GF-D8 (cell line): ENCODE results near the gene EVX2.

Experiments used
- DNase-seq: peaks from one replicate; lab custom pipeline; 2025; lab: John Stamatoyannopoulos, UW

The EVX2 gene

GRCh38 chr2:176096243-176096985 is 12.7 kb upstream of the EVX2 start:
- DNase-seq = no peak

- no peak for DNase-seq
Observed at GRCh38 chr2:176095421-176095820, 11.7 kb upstream of the EVX2 start.

- no peak for DNase-seq
Observed at GRCh38 chr2:176094349-176094748, 10.6 kb upstream of the EVX2 start.

- no peak for DNase-seq
Observed at GRCh38 chr2:176093898-176094249, 10.1 kb upstream of the EVX2 start.

DNA sequence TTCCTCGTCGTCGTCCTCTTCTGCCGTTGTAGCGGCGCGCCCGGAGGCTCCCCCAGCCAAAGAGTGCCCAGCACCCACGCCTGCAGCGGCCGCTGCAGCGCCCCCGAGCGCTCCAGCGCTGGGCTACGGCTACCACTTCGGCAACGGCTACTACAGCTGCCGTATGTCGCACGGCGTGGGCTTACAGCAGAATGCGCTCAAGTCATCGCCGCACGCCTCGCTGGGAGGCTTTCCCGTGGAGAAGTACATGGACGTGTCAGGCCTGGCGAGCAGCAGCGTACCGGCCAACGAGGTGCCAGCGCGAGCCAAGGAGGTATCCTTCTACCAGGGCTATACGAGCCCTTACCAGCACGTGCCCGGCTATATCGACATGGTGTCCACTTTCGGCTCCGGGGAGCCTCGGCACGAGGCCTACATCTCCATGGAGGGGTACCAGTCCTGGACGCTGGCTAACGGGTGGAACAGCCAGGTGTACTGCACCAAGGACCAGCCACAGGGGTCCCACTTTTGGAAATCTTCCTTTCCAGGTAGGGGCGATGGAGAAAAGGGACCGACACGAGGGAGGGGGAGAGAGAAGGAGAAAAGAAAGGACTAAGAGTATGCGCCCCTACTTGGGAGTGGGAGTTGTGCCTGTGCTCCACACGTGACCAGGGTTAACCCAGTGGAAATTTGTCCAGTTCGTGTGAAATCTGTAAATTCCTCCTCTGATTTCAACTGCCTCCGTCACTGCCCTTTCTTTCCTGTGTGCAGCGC is 9.6 kb upstream of the EVX2 start:
- no peak for DNase-seq

GRCh38 chr2:176092270-176093144 is 8.7 kb upstream of the EVX2 start, which contains the start of gene HOXD13:
Gene HOXD13, plus strand, starts transcription at chr2:176092721. Its CDS starts 170 bp downstream, at chr2:176092891.
- DNase-seq = no peak

- no peak for DNase-seq
Observed at GRCh38 chr2:176091329-176092258, 7.8 kb upstream of the EVX2 start.

DNA sequence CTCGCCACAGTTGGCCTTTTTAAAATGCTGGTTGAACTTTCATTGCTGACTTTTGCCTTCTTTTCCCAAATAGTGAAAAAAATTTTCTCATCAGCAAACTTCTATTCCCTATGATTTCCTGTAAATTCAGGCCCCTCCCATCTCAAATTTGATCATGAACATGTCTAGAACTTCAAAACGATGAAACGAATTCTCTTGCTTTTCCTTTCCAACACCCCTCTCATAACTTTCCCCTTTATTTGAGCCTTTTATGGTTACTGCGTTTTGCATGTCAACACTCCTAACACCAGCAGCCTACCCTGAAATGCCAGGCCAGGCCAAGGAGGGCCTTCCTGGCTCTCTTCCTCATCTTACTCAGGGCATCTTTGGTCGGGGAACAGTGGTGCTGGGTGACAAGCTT is 7.1 kb upstream of the EVX2 start:
- DNase-seq = no peak

- no peak for DNase-seq
Observed at GRCh38 chr2:176089843-176090395, 6.2 kb upstream of the EVX2 start.

DNA sequence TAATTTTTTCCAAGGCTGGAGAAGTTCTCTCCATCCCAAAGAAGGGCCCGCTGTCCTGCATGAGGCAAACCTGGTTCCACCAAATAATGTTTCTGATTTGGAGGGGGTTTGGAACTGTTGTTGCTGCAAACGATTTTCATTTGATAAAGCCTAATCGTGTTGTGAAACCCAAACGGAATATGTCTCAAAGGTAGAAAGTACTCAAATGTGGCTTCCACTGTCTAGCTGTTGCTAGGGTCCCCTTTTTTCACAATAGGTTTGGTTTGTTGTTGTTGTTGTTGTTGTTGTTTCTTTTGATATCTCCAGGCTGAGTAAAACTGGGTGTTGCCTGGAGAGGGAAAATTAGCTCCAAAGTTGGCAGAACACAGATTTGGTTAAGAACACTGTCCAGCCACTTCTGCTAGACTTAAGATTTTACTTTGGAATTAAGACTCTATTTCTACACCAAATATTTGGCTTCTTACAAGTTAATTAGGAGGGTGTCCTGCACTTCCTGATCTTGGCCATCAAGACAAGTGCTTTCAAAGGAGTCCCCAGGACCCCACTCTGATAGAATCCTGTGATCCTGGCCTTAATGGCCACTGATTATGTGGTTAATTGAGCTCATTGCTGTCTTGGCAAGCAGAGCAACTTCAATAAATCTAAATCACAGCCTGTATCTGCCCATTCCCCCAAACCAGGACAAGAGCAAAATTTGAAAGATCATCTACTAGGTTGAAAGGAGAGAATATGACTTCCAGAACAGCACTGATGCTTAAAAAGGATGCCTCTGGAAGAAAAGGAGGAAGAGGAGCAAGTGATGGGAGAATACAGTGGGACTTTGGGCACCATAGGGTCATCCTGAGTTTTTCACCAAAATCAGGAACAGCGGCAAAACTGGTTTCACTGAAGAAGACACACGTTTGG is 5.4 kb upstream of the EVX2 start:
- DNase-seq = no peak

DNA sequence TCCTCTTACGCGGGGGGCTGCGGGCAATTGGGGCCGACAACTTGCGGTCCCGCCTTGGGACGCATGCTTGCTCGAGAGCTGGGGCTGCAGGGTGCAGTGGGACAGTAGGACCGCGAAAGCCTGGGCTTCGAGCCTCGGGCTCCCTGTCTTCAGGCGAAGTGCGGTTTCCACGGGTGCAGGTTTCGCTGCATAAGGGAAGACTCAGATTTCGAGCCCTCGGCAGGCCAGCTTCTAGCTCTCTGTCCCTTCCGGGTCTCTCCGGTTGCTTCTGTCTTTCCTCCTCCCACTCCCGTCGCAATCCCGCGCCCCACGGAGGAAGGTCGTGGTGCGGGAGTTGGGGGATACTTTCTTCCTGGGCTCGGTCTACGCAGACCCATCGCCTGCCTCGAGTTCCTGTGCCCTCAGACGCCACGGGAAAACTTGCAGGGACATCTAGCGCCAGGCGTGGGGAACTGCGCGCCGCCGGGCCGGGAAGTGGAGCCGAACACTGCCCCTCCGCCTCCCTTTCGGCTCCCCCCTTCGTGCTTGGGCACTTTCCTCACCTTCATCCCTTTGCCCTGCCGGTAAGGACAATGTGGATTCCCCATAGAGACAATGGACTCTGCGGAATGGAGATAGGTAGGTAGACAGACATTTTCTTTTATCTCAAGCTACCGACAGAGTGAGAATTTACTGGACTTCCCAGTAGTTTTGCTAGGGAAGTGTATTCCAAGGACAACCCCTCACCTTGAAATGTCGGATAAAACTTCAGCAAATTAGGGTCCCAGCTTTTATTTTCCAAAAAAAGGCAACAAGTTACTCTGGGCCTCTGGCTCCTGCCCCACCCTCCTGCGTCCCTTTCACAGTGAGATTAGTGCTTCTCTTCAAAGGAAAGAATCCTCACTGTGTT is 4.5 kb upstream of the EVX2 start:
- no peak for DNase-seq

DNA sequence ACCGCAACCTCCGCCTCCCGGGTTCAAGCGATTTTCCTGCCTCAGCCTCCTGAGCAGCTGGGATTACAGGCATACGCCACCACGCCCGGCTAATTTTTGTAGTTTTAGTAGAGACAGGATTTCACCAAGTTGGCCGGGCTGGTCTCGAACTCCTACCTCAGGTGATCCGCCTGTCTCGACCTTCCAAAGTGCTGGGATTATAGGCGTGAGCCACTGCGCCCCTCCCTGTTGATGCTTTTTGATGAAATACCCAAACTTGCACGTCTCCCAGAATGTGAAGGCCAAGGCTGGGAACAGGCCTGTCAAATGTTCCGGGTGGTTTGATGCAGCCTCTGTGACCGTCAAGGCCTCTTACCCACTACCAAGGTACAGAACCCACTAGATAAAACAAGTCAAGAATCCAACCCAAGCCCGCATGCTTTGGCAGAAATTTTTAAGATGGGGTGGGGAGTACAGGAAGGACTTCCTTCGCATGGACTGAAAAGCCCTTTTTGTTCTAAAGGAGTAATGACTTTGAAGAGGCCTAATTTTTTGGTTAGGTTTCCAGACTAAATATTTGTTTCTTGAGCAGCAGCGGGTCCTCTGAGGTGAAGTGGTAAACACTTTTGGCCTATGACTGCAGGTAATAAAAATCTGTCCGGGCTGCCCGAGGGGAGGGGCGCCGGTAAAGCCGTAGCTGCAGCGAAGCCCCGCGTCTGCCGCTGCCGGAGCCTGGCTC is 3.7 kb upstream of the EVX2 start:
- DNase-seq = no peak

DNA sequence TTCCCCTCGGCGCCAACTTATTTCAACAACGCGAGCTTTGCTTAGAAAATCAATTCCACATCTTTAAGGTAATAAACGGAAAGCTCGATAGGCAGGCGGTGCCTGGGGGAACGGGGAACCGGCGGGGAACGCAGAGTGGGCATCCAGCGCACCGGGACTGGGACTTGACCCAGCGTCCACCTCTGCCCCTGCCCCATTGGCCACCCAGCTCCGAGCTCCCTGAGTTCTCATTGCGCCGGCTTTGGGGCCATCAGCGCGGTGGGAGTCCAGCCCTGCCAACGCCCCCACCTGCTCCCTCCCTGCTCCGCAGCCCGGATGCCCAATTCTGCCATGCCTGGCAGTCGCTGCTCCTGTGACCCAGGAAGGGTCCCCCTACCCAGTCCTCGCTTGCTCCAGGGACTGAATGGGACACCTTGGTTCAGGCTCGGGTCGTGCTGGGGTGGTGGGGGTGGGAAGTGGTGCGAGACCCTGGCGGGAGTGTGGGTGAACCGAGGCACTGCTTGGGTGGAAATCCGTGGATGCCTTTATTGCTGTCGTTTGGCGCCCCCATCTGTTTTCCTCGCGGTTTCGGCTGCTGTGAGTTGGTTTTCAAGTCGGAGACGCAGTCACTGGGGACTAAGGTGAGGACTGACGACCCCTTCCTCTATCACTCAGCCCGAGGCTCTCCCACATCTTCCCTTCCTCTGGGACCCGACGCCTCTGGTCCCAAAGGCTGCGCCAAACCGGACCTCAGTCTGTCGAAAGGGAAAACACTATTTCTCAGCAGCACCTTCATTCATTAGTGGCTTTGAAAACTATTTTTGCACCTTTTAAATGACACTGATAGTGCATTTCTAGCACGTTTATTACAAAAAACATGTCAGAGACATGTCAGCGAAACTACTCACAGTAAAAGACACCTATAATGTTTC is 2.4 kb upstream of the EVX2 start:
- DNase-seq = no peak

DNA sequence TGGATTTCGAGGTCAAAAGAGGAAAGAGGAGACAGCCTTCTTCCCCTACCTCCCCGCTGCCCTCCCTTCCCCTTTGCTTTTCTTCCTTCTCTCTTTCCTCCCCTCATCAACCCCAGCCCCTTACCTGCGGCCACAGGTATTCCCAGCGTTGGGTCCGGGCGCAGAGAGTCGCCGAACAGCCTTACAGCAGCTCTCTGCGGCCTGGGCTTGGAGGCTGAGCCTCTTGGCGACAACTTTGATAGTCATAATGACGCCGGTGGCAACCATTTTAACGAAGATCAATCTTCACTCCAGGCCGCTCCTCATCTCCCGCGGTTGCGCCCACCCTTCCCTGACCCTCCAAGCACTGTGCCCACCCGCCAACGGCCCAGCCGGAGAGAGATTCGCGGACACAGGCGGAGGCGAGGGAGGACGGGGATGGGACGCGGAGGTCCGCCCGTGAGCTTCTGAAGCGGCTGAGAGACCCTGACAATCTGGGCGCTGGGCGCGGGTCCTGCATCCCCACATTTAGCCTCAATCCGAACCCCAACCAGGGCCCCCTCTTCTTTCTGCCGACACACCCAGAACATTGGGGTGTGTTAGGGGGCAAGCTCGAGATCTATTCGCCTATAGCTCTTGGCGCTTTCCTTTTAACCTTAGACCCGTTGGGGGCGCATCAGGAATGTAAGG is 1.5 kb upstream of the EVX2 start:
- no peak for DNase-seq

DNA sequence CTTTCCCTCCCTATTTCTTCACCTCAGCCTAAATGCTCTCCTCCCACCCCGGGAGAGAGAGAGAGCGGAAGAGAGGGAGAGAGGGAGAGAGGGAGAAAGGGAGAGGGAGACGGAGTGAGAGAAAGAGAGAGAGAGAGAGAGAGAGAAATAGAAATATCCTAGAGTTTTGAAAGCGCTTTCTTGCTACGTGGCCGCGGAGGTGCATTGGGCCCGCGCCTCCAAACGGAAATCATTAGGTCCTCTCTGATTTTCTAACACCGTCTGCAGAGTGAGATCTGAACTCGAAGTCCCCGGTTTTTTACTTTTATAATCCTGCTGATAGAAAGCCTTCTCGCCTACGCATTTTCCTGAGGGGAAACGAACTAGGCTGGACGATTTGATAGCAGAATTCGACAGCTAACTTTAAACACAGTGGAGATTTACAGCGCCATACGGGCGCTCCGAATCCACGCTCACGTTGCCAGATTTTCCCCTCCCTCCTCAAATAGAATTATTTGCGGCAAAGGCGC is 903 bp upstream of the EVX2 start:
- no peak for DNase-seq
